NCI-H446 (cell line): ENCODE measurements around the gene DDX55.

Experiments used
- DNase-seq, 2 experiments: peaks; one replicate each; lab custom pipeline; 2025; lab: John Stamatoyannopoulos, UW

The DDX55 gene

DNA sequence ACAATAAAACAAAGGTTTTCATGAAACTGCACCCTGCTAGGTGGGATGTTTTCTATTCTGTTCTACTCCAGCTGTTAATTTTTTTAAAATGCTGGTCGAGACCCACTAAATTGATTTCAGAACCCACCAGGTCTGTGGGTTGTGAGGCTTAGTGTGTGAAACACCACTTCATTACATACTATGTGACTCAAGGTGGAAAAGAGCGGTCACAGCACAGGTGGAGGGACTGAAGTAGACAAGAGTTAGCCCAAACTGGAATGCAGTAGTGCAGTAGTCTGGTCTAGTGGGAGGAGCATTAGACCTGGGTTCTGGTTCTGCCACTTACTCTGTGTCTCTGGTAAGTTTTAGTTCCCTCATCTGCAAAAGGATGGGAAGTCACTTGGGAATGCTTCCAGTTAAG is 12.2 kb downstream of the DDX55 start:
- DNase-seq = no peak

DNA sequence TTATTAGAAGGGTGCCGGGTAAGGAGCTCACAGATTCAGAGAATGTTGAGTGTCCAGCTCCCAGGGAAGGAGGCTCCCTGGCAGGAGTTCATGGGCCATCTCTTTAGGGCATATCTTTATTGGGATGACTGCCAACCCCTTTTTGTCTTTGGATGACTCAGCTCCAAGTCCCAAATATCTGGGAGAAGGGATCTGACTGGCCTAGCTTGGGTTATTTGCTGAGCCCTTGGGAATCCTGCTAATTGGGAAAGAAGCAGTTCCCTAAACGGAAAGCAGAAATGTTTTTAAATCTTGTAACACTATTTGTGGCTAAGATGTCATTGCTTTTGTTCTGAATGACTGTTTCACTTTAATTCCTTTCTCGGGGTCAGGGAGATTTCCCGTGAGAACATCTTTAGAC is 12.6 kb downstream of the DDX55 start:
- peak in 1 of 2 experiments; percentile 17 for DNase-seq

DNA sequence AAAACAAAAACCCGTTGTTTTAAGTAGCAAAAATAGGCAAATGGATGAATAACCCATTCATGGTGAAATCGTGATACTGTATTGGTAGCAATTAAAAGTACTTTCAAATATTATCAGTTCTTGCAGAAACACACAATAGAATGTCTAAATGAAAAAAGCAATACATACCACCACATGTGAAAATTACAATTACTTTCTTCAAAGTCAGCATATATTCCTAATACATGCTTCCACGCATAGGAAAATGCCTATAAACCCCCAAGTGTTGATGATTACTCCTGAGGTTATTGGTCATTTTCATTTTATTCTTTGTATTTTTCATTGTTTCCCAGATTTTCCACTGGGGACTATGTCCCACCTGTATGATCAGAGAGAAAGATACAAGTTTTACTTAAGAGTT is 15.2 kb downstream of the DDX55 start:
- no peak for DNase-seq

DNA sequence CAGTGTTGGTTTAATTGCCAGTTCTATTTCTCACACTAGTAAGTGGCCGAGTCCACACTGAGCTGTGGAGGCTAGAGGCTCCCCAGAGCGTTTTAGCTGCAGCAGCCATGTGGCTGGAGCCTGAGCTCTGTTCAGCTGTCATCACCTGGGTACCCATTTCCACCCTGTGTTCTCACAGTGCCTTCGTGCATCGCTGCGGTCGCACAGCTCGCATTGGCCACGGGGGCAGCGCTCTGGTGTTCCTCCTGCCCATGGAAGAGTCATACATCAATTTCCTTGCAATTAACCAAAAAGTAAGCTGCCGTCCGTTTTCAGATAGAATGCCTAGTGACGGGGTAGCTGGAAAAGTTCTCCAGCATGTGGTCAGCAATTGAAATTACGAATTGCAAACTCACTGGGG is 15.7 kb downstream of the DDX55 start:
- DNase-seq = no peak

DNA sequence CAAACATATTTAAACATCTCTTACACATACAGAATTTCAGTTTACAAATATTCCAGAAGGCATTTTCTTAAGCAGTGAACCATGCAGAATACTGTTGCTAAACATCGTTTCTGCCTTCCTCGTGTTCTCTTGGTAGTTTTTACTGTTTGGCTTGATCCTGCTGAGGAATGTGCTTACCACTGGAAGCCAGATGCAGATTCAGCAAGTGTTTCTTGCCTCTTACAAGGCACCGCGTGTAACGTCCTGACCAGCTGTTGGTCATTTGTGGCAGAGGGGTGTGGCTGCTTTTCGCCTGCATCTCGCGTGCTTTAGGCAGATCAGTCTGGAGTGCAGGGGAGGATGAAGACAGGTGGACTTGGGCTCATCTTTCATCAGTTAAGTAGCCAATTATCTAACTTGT is 19.2 kb downstream of the DDX55 start:
- DNase-seq = no peak

DNA sequence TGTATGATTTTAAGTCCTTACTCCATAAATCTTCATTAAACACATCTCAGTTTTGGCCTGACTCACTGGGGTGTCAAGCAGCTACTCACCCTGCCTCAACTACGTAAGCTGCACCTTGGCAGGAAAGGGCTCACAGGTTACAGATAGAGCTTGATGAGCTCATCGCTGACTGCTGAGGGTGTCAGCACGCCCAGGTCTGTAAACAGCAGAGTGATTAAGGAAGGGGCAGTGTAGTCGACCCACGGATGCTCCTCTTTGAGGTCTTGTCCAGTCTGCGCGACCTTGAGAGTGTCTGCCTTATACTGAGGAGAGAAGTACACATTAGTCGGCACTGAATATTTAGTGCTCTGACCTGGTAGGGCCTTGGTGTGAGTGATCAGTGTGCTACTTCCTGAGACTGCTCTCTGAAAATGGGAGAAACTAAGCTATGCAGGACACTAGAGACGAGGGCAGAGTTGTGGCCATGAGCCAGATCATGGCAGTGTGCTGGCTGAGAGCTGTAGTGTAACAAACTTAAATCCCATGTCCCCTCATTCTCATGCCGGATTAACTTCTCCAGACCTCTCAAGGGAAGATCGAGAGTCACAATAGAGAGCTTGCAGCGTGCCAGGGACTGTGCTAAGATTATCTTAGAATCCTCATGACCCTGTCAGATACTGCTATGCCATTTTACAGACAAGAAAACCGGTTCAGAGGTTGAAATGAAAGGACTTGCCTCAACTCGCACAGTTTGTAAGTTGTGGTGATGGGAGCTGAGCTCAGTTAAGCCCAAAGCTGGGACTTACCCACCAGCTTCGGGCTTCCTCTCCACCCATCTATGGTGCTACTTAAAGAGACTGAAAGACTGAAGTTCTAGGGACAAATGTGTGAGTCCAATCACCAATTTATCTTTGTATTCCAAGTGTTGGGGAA is 20.0 kb downstream of the DDX55 start:
- no peak for DNase-seq

DNA sequence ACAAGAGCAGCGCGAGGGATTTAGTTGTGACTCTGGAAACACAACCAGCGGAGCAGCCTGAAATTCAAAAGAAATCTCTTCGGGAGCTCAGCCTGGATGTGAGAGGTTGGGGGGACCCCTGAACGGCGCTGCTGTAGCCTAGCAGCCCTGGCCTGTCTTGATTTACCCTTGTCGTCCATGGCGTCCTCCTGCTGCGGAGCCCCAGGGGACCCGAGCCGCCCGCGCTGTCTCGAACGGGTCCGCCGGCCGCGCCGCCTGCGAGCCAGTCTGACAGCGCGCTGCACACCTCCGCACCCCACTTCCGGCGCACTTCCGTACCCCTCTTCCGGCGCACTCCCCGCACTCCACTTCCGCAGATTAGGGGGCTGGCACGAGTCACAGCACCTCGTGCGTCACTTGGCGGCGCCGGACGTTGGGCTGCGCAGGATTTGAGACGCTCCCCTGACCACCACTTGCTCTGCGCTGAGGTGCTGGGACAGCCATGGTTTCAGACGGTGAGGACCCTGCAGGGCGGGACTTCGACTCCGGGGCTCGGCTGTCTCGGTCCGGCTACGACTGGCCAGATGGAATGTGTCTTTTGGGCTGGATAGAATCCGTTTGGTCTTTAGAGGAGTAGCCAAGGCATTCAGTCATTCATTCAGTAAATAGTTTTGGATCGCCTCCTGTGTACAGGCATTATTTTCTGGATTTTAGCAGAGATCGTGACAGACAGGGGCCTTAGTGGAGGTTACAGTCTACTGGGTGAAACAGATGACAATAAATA is 31.7 kb downstream of the DDX55 start, which contains the start of the genes EIF2B1 and GTF2H3:
Gene EIF2B1, minus strand, starts transcription at position 308 of the 763 bp plus-strand sequence. Its CDS starts 129 bp downstream, at position 179.
Gene GTF2H3, plus strand, starts transcription at position 451 of the 763 bp plus-strand sequence. Its CDS starts 31 bp downstream, at position 482.
- peak; percentile 94 to 96 for DNase-seq

DNA sequence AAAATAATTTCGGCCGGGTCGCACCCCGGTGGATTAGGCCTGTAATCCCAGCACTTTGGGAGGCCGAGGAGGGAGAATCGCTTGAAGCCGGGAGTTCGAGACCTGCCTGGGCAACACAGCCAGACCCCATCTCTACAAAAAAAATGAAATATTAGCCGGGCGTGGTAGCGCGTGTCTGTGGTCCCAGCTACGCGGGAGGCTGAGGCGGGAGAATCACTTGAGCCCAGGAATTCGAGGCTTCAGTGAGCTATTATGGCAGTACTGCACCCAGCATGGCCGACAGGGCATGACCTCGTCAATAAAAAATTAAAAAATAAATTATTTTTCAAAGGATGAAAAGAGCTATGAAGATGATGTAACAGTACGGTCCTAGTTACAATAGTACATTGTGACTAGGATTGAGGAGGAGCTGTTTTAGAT is 32.3 kb downstream of the DDX55 start:
- no peak for DNase-seq

DNA sequence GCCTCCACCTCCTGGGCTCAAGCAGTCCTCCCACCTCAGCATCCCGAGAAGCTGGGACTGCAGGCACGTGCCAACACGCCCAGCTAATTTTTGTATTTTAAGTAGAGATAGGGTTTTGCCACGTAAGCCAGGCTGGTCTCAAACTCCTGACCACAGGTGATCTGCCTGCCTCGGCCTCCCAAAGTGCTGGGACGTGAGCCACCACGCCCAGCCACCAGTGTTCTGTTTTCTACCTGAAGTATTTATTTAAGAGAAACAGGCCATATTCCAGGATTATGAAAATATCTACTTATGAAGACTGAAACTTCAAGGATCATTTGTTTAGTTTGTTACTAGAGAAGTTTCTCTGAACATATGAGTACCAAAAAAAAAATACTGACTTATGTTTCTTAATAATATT is 42.0 kb downstream of the DDX55 start:
- DNase-seq = no peak

DNA sequence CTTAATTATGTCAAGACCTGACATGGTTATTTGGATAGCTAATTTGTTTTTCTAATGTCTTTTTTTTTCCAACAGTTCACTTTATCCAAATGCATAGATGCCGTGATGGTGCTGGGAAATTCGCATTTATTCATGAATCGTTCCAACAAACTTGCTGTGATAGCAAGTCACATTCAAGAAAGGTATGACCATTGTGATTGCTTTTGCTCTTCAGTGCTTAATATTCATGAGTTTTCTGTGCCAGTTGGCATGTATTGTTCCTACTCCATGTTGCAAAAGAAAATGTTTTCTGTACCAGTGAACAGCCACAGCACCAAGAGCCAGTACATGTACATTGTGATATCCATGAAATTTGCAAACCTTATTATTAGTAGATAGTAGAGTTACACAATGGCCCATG is 43.5 kb downstream of the DDX55 start:
- no peak for DNase-seq

DNA sequence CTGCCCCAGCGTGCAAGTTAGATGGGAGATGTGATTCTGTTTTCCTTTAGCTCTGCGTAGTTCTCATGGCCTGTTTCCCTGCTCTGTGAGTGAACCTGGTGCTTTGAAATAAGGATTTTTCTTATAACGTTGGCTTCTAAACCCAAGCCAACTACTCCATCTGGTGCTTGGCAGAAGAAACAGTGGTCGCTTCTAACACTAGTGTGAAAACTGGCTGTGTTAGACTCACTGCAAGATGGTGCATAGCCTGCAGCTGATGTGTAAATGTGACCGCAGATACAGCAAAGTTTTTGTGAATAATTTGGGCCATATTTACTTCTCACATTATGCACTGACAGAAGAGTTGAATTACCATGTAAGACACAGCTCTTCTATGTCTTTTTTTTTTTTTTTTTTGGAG is 44.0 kb downstream of the DDX55 start:
- peak; percentile 10 to 71 for DNase-seq

DNA sequence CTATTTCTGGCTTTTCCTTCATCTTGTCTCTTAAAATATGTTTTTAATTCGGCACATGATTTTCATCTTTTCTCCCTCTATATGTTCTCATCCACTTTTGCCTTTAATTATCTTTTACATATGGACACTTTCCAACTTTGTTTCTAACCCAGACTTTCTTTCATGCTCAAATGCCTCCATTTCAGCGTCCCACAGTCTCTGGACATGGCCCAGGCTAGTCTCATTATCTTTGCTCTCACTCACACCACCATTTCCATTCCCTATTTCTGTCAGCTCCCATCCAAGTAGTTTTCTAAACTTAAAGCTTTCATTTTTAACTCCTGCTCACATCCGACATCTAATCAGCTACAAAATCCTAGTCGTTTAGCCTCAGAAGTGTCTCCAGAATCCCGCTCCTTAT is 46.5 kb downstream of the DDX55 start:
- DNase-seq = no peak

DNA sequence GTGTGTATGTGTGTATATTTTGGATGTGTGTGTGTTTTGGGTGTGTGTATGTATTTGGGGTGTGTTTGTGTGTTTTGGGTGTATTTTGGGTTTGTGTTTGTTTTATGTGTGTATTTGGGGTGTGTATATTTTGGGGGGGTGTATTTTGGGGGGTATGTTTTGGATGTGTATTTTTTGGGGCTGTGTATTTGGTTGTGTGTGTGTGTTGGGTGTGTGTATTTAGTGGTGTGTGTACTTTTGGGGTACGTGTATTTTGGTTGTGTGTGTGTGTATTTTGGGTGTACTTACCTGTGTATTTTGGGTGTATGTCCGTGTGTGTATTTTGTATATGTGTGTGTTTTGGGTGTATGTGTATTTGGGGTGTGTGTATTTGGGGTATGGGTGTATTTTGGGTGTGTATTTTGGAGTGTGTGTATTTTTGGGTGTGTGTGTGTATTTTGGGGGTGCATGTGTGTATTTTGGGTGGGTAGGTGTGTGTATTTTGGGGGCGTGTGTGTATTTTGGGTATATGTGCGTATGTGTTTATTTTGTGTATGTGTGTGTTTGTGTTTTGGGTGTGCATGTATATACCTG is 52.3 kb downstream of the DDX55 start:
- DNase-seq = no peak

DNA sequence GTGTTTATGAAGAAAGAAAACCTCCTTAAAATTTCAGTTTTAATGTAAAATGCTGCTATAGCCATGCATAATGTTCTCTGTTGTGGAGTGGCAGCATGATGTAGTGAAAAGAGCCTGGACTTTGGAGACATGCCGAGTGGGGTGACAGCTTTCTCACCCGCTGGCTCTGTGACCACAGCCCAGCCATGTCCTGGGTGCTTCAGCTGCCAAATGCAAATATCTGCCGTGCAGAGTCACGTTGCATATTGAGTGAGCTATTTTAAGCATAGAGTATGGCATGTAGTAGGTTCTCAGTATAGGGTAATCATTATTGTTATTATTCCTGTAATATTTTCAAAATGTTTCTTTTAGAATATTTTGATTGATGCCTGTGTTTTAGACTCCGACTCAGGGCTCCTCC is 53.5 kb downstream of the DDX55 start:
- no peak for DNase-seq

DNA sequence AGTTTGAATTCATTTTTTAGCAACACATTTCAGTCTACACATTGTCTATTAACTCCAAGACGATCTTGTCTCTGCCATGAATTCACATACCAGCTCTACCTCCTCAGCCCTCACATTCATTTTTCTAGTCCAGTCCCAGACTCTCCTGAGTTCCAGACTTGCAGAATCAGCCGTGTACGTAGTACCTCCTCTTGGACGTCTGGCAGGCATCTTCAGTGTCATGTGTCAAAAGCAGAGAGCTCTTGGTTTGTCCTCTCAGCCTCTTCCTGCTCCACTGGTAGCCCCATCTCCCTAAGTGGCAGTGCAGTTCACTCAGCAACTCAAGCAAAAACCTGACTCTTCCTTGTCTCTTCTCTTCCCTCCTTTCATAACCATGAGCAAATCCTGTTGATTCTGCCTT is 54.5 kb downstream of the DDX55 start:
- no peak for DNase-seq

DNA sequence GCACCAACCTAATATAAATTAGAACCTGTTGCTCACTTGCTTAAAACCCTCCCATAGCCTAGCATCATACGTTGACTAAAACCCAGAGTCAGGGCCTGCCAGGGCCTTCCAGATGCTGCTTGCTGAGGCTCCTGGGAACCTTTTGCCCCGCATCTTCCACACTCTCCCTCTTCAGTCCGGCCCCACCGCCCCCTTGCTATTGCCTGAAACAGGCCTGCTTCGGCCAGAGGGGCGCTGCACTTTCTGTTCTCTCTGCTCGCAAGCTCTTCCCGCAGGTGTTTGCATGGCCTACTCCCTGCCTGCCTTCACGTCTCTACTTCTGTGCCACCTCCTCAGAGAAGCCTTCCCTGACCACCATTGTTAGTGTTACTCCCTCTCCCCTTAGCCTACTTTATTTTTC is 55.3 kb downstream of the DDX55 start:
- no peak for DNase-seq

DNA sequence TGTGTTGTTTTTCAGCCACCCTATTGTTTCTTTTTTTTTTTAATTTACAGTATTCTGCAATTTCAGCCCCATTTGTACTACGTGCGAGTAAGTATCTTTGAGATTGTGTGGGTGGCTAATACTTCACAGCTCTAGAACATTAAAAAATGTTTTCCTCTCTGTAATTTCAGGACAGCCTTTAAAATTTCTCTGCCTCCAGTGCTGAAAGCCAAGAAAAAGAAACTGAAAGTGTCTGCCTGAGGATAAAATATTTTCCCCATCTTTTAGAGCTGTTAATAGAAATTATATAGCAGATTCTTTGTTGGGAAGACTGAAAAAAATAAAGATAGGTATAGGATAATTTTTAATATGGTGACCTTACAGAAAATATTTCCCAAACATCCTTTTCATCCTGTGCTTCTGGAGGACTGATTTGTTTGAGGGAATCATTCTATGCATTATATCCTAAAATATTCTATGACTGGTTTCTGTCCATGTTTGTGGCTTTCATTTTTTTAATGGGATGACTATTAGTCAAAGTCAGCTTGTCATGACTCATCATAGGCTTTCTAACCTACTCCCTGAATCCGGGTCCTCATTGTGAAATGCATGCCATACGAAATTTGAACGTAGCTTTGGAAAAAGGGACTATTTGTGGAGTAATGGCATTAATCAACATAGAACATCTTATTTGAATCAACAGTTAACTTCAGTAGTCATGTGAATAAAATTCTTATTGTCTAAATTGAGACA is 58.3 kb downstream of the DDX55 start:
- DNase-seq = no peak

DNA sequence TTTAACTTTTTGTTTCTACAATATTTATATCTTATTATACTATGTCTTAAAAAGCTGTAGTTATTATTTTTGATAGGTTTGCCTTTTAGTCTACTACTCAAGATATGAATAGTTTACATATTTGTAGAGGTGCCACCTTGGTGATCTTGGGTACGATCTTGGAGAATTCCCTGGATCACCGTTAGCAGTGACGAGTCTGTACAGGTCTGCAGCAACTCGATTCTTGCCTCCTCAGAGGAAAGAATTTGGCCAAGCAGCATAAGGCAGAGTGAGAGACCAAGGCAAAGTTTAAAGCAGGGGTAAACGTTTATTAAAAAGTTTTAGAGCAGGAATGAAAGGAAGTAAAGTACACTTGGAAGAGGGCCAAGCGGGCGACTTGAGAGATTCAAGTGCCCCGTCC is 65.9 kb downstream of the DDX55 start:
- DNase-seq = no peak
